Loucy (cell line): ENCODE measurements around the gene OTUB2.

Source experiments
- H2AFZ ChIP-seq: fragments of 200-600 bp; sonication (generic); 2 replicates; pipeline ENCODE4 v1.6.0; 2016; ENCODE audit warnings: antibody characterized with exemption, mild to moderate bottlenecking, low read length, moderate library complexity
- H3F3A ChIP-seq: fragments of 200-600 bp; 2 replicates; pipeline ENCODE4 v1.6.0; 2016; ENCODE audit warnings: antibody characterized with exemption, low read depth, mild to moderate bottlenecking
- H3K27me3 ChIP-seq: fragments of 200-600 bp; sonication (generic); 2 replicates; pipeline ENCODE4 v1.6.1; 2014; ENCODE audit warnings: low read length, mild to moderate bottlenecking; ENCODE audit not compliant: insufficient read depth, poor library complexity, severe bottlenecking
- H3K36me3 ChIP-seq: fragments of 200-600 bp; sonication (generic); 2 replicates; pipeline ENCODE4 v1.6.1; 2016; ENCODE audit warnings: low read length; ENCODE audit not compliant: insufficient read depth
- H3K4me1 ChIP-seq: fragments of 200-600 bp; sonication (generic); 2 replicates; pipeline ENCODE4 v1.5.1; 2014; ENCODE audit warnings: low read length, mild to moderate bottlenecking; ENCODE audit not compliant: insufficient read depth, poor library complexity, severe bottlenecking
- H3K4me2 ChIP-seq: fragments of 200-600 bp; sonication (generic); 2 replicates; pipeline ENCODE4 v1.6.0; 2014; ENCODE audit warnings: antibody characterized with exemption, low read length, low read depth, mild to moderate bottlenecking; ENCODE audit not compliant: poor library complexity, severe bottlenecking
- H3K4me3 ChIP-seq: fragments of 200-600 bp; sonication (generic); 2 replicates; pipeline ENCODE4 v1.5.1; 2014; ENCODE audit warnings: low read length, mild to moderate bottlenecking, mixed read lengths; ENCODE audit not compliant: poor library complexity, severe bottlenecking
- H3K79me2 ChIP-seq: fragments of 200-600 bp; sonication (generic); 2 replicates; pipeline ENCODE4 v1.6.1; 2014; ENCODE audit warnings: low read length; ENCODE audit not compliant: insufficient read depth
- H3K9ac ChIP-seq: fragments of 200-600 bp; sonication (generic); 2 replicates; pipeline ENCODE4 v1.6.0; 2014; ENCODE audit warnings: mild to moderate bottlenecking, low read depth, low read length, moderate library complexity; ENCODE audit not compliant: poor library complexity, severe bottlenecking
- H3K9me2 ChIP-seq: fragments of 200-600 bp; sonication (generic); replicated peaks from 2 replicates; pipeline ENCODE4 v1.6.1; 2016; ENCODE audit warnings: low read depth, low read length, mixed read lengths
- H3K9me3 ChIP-seq: fragments of 200-600 bp; sonication (generic); 2 replicates; pipeline ENCODE4 v1.6.1; 2014; ENCODE audit warnings: mild to moderate bottlenecking, antibody characterized with exemption, low read length, low read depth; ENCODE audit not compliant: insufficient read depth
- H4K20me1 ChIP-seq: fragments of 200-600 bp; sonication (generic); 2 replicates; pipeline ENCODE4 v1.6.0; 2014; ENCODE audit warnings: antibody characterized with exemption, low read length, mild to moderate bottlenecking; ENCODE audit not compliant: insufficient read depth, poor library complexity, severe bottlenecking
- EZH2phosphoT487 ChIP-seq: fragments of 200-600 bp; IDR thresholded peaks from 2 replicates; pipeline ENCODE4 v1.6.1; 2018; ENCODE audit warnings: antibody characterized with exemption, mild to moderate bottlenecking, moderate library complexity, borderline replicate concordance
- TF ChIP-seq, protein P1 (sequence below): fragments of 200-600 bp; sonication (generic); conservative IDR thresholded peaks from 2 replicates; pipeline ENCODE4 v1.5.1; 2014; ENCODE audit warnings: mild to moderate bottlenecking, antibody characterized with exemption, low read length

The OTUB2 gene

DNA sequence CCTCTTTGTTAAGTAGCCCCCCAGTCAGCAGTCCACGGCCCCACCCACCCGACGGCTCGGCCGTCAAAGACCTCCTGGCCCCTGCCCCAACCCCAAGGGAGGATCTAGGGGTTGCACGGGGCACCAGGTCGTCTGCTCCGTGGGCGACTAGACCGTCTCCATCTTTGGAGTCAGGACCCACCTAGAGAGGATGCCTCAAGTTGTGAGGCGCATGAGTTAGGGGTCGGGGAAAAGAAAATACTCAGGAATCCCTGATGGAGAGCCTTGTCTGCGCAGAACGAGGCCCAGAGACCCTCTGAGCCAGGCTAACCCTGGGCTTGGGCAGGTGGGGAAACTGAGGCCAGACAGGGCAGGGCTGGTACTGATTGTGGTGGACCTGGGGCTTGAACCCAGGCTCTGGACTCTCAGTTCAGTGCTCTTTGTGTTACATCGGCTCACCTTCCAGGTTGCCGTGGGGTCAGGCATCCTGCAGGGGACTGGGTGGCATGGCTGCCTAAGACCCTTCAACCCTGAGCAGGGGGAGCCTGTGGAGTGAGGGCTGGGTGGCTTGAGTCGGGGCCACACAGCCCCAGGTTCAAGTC, 839 bp downstream of the OTUB2 start:
- Histone ChIP-seq H3K27me3 (no peaks in the 10 kb centered on the region), H4K20me1 (no peaks in the 10 kb centered on the region), H3K79me2 (no peaks in the 10 kb centered on the region), H3K9me2 (no peaks in the 10 kb centered on the region), H3K4me1 (no peaks in the 10 kb centered on the region), H3K9me3 (no peaks in the 10 kb centered on the region), H3F3A (no peaks in the 10 kb centered on the region), H3K4me3 (no peak overlapping the region), H3K9ac (no peak overlapping the region), H2AFZ (no peak overlapping the region), H3K4me2 (peak overlapping the region; percentile 32), H3K36me3 (no peaks in the 10 kb centered on the region)
- TF ChIP-seq, protein P1, sequence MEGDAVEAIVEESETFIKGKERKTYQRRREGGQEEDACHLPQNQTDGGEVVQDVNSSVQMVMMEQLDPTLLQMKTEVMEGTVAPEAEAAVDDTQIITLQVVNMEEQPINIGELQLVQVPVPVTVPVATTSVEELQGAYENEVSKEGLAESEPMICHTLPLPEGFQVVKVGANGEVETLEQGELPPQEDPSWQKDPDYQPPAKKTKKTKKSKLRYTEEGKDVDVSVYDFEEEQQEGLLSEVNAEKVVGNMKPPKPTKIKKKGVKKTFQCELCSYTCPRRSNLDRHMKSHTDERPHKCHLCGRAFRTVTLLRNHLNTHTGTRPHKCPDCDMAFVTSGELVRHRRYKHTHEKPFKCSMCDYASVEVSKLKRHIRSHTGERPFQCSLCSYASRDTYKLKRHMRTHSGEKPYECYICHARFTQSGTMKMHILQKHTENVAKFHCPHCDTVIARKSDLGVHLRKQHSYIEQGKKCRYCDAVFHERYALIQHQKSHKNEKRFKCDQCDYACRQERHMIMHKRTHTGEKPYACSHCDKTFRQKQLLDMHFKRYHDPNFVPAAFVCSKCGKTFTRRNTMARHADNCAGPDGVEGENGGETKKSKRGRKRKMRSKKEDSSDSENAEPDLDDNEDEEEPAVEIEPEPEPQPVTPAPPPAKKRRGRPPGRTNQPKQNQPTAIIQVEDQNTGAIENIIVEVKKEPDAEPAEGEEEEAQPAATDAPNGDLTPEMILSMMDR, result no peak

DNA sequence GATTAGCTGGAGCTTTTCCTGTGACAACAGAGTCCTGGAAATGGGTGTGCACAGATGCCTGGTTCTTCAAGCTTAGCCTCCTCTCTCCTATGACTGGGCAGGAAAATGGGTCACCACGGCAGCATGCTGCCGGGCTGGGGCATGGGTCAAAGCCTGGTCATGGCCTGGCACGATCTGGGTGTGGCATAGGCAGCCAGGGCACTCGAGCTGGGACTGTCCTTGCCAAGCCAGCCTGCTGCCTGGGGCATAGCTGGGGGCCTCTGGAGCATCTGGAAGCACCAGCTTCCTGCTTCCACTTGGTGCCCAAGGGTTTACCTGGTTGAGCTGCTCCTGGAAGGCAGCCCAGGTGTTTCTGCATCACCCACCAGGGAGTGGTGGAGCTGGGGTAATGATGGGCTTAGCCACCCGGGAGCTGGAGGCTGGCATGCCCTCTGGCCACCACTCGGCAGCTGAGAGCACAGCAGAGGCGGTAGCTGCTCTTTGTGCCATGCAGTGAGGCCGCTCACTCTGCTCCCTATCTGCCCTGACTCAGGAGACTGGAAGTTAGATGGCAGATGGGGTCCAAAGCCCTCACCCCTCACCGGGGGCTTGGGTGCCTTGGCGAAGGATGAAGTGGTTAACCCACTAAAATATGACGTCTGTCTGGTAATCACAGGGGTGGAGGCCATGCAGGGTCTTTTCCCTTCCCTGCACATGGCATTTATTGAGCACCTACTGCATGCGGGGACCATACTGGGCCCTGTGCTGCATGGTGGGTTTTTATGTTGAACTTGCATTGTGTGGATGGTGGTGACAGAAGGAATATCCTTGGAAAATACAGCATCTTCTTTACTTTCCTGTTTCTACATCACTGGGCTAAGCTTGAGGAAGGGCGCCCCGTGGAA, 1.7 kb downstream of the OTUB2 start:
- Histone ChIP-seq H3K9ac (no peak overlapping the region), H3K79me2 (no peaks in the 10 kb centered on the region), H2AFZ (no peak overlapping the region), H3K9me2 (no peaks in the 10 kb centered on the region), H3K9me3 (no peaks in the 10 kb centered on the region), H4K20me1 (no peaks in the 10 kb centered on the region), H3F3A (no peaks in the 10 kb centered on the region), H3K4me1 (no peaks in the 10 kb centered on the region), H3K27me3 (no peaks in the 10 kb centered on the region), H3K4me3 (no peak overlapping the region), H3K4me2 (no peak overlapping the region), H3K36me3 (no peaks in the 10 kb centered on the region)
- no peak for TF ChIP-seq EZH2phosphoT487
- TF ChIP-seq, protein P1, result no peak

DNA sequence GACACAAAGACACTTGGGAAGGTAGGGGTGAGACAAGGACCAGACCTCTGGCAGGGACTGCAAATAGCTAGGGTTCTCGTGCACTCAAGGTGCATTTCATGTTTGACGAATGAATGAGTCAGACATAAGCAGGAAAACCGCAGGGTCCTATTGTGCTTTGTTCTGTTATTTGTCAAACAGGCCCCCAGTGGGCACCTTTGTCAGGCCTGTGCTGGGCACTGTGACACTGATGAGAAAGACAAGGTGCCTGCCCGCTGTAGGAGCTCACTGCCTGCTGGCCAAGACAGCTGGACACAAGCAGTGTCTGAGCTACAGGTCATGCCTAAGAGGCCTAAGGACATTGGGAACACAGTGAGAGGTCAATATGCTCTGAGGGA, 2.3 kb downstream of the OTUB2 start:
- Histone ChIP-seq H4K20me1 (no peaks in the 10 kb centered on the region), H3K4me1 (no peaks in the 10 kb centered on the region), H3K27me3 (no peaks in the 10 kb centered on the region), H2AFZ (no peak overlapping the region), H3K9ac (no peak overlapping the region), H3K4me2 (no peak overlapping the region), H3K4me3 (no peak overlapping the region), H3F3A (no peaks in the 10 kb centered on the region), H3K36me3 (no peaks in the 10 kb centered on the region), H3K9me2 (no peaks in the 10 kb centered on the region), H3K9me3 (no peaks in the 10 kb centered on the region), H3K79me2 (no peaks in the 10 kb centered on the region)
- TF ChIP-seq, protein P1, result no peak
- no peak for TF ChIP-seq EZH2phosphoT487
